Body of pancreas (tissue), 4 donors: ENCODE data around the gene EPN2.
"Not testable (repeated sequence)": the region's sequence is repeated elsewhere in the genome, so short reads cannot be mapped to it uniquely, and the experiment has no call there.

ENCODE experiments used
- POLR2A ChIP-seq, 3 donors: fragments of 450-650 bp; IDR thresholded peaks; one replicate each; pipeline ENCODE4 v1.6.1; 2016; ENCODE audit warnings: antibody characterized with exemption in 3 of 3, mild to moderate bottlenecking in 2 of 3
- TF ChIP-seq, protein P1 (sequence below), 7 experiments: fragments of 450-650 bp in 4 of 7; fragments of 200-600 bp in 3 of 7; sonication (generic) in 3 of 7; IDR thresholded peaks; one replicate each; pipeline ENCODE4 v1.5.1; 2016 to 2019; ENCODE audit warnings: antibody characterized with exemption in 7 of 7

GRCh38 chr17:19226610-19227588 lies 10.3 kb upstream of the EPN2 start:
- TF ChIP-seq, protein P1, sequence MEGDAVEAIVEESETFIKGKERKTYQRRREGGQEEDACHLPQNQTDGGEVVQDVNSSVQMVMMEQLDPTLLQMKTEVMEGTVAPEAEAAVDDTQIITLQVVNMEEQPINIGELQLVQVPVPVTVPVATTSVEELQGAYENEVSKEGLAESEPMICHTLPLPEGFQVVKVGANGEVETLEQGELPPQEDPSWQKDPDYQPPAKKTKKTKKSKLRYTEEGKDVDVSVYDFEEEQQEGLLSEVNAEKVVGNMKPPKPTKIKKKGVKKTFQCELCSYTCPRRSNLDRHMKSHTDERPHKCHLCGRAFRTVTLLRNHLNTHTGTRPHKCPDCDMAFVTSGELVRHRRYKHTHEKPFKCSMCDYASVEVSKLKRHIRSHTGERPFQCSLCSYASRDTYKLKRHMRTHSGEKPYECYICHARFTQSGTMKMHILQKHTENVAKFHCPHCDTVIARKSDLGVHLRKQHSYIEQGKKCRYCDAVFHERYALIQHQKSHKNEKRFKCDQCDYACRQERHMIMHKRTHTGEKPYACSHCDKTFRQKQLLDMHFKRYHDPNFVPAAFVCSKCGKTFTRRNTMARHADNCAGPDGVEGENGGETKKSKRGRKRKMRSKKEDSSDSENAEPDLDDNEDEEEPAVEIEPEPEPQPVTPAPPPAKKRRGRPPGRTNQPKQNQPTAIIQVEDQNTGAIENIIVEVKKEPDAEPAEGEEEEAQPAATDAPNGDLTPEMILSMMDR (IDR thresholded peaks at IDR 0.05) = not testable (repeated sequence)
- TF ChIP-seq POLR2A (IDR thresholded peaks at IDR 0.05) = not testable (repeated sequence)
